GM21786 (cell line): ENCODE results near the gene MAPK10.
"Not testable (repeated sequence)": the region's sequence is repeated elsewhere in the genome, so short reads cannot be mapped to it uniquely, and the experiment has no call there.

Source experiments
- ATAC-seq: cut with Tn5 transposase; IDR thresholded peaks from one replicate; pipeline ENCODE4 v1.9.1; 2021; ENCODE audit not compliant: unreplicated experiment

The MAPK10 gene

GRCh38 chr4:86048426-86048825 lies 311.4 kb downstream of the MAPK10 start:
- no peak for ATAC-seq

GRCh38 chr4:86044593-86044985 lies 315.3 kb downstream of the MAPK10 start:
- ATAC-seq, result no peak

- peak; percentile 65 for ATAC-seq
Measured at GRCh38 chr4:86043755-86044592, 315.9 kb downstream of the MAPK10 start.

GRCh38 chr4:86038037-86038436 lies 321.8 kb downstream of the MAPK10 start:
- ATAC-seq, result no peak

- ATAC-seq, result no peak
Measured at GRCh38 chr4:86036736-86037135, 323.1 kb downstream of the MAPK10 start.

- ATAC-seq, result no peak
Measured at GRCh38 chr4:86035688-86036087, 324.2 kb downstream of the MAPK10 start.

GRCh38 chr4:86034616-86035015 lies 325.2 kb downstream of the MAPK10 start:
- no peak for ATAC-seq

GRCh38 chr4:86033171-86033570 lies 326.7 kb downstream of the MAPK10 start:
- ATAC-seq, result no peak

- no peak for ATAC-seq
Measured at GRCh38 chr4:86032476-86033022, 327.3 kb downstream of the MAPK10 start.

- ATAC-seq, result no peak
Measured at GRCh38 chr4:86031927-86032326, 327.9 kb downstream of the MAPK10 start.

GRCh38 chr4:86026720-86027119 lies 333.1 kb downstream of the MAPK10 start:
- ATAC-seq, result no peak

- ATAC-seq, result not testable (repeated sequence)
Measured at GRCh38 chr4:86021671-86022070, 338.2 kb downstream of the MAPK10 start.

GRCh38 chr4:86019906-86020305 lies 339.9 kb downstream of the MAPK10 start:
- no peak for ATAC-seq

- ATAC-seq, result no peak
Measured at GRCh38 chr4:86019362-86019761, 340.5 kb downstream of the MAPK10 start.

- ATAC-seq, result no peak
Measured at GRCh38 chr4:86015412-86016350, 344.2 kb downstream of the MAPK10 start.

- ATAC-seq, result peak; percentile 92
Measured at GRCh38 chr4:86014599-86014998, 345.3 kb downstream of the MAPK10 start.

- no peak for ATAC-seq
Measured at GRCh38 chr4:86013621-86014020, 346.2 kb downstream of the MAPK10 start.

GRCh38 chr4:86011117-86011516 lies 348.7 kb downstream of the MAPK10 start:
- ATAC-seq, result no peak

- ATAC-seq, result no peak
Measured at GRCh38 chr4:86007042-86007441, 352.8 kb downstream of the MAPK10 start.

- ATAC-seq, result no peak
Measured at GRCh38 chr4:86006057-86006456, 353.8 kb downstream of the MAPK10 start.

GRCh38 chr4:86004030-86004429 lies 355.8 kb downstream of the MAPK10 start:
- no peak for ATAC-seq

- no peak for ATAC-seq
Measured at GRCh38 chr4:86001591-86001990, 358.3 kb downstream of the MAPK10 start.
